ENCODE measurements around the gene PDE10A. TPM values are rescaled to one million over a fixed set of nuclear protein-coding genes. Genes with fewer than 3 reads are reported as not detected.

Gene PDE10A
- total RNA-seq, 1 experiment from 2014 or later = 0.31 TPM

DNA sequence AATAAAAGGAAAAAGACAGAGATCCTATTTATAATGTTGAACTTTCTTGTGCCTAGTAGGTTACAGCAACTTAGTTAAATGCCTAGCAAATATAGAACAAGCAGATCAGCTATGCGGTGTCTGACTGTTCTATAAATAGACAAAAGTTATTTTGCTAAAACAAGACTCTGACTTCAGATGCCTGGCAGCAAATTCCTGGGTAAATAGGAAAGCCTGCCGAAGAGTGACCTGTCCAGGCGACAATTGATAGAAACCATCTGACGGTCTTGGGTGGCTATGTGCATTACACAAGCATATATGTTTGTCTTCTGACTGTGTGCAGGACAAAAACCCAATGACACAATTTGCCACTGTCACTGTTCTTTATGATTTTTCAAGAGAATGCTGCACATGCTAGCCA lies 38.0 kb upstream of the PDE10A start:
- H3K4me1 ChIP-seq (ENCODE audit: insufficient read depth, low read length) = no peaks in the 10 kb centered on the region
- H3K27me3 Mint-ChIP-seq (ENCODE audit: low read depth) = peaks cover 4% of the 10 kb centered on the region
- no peak overlapping the region for H3K27ac ChIP-seq (ENCODE audit: insufficient read length, low read depth, low read length)
- no peak overlapping the region for H2BK20ac ChIP-seq (ENCODE audit: low read depth, low read length, poor library complexity, severe bottlenecking)
- H2BK120ac ChIP-seq (ENCODE audit: low read depth, low read length, poor library complexity, severe bottlenecking) = no peak overlapping the region
- no peaks in the 10 kb centered on the region for H3K23me2 ChIP-seq (ENCODE audit: insufficient read length, low read depth, low read length, poor library complexity, severe bottlenecking)
- H3K36me3 Mint-ChIP-seq (ENCODE audit: insufficient read depth in 1 of 3, low read depth in 3 of 3) = no peaks in the 10 kb centered on the region
- no peak overlapping the region for H2BK15ac ChIP-seq (ENCODE audit: low read depth, low read length)
- H3K4me3 Mint-ChIP-seq = no peak overlapping the region
- H3K9me3 ChIP-seq (ENCODE audit: control insufficient read depth, low read depth, low read length) = no peaks in the 10 kb centered on the region
- H3K27me3 ChIP-seq (ENCODE audit: insufficient read depth, low read length) = no peaks in the 10 kb centered on the region
- no peak overlapping the region for H2AFZ ChIP-seq (ENCODE audit: low read length)
- peaks cover 6% of the 10 kb centered on the region in 2 experiments; a peak in 2 of 4 replicates for H3K4me1 Mint-ChIP-seq
- DNase-seq = no peak
- H3K4ac ChIP-seq (ENCODE audit: low read depth, low read length) = no peak overlapping the region
- no peak overlapping the region for H3K9ac ChIP-seq (ENCODE audit: extremely low read depth, insufficient read length, low read length)
- no peak overlapping the region for H3K14ac ChIP-seq (ENCODE audit: insufficient read depth, low read length)
- H3K4me2 ChIP-seq (ENCODE audit: insufficient read depth, insufficient read length, low read length) = no peak overlapping the region
- TF ChIP-seq, protein P1, sequence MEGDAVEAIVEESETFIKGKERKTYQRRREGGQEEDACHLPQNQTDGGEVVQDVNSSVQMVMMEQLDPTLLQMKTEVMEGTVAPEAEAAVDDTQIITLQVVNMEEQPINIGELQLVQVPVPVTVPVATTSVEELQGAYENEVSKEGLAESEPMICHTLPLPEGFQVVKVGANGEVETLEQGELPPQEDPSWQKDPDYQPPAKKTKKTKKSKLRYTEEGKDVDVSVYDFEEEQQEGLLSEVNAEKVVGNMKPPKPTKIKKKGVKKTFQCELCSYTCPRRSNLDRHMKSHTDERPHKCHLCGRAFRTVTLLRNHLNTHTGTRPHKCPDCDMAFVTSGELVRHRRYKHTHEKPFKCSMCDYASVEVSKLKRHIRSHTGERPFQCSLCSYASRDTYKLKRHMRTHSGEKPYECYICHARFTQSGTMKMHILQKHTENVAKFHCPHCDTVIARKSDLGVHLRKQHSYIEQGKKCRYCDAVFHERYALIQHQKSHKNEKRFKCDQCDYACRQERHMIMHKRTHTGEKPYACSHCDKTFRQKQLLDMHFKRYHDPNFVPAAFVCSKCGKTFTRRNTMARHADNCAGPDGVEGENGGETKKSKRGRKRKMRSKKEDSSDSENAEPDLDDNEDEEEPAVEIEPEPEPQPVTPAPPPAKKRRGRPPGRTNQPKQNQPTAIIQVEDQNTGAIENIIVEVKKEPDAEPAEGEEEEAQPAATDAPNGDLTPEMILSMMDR (conservative IDR thresholded peaks at IDR 0.05) = no peak
- no peaks in the 10 kb centered on the region for H4K20me1 ChIP-seq (ENCODE audit: control insufficient read depth, insufficient read depth, insufficient read length)
- no peaks in the 10 kb centered on the region for H3K79me1 ChIP-seq (ENCODE audit: insufficient read depth, low read depth, low read length, poor library complexity, severe bottlenecking)
- H3K23ac ChIP-seq (ENCODE audit: insufficient read length, low read depth, low read length) = no peak overlapping the region
- H3T11ph ChIP-seq (ENCODE audit: low read length) = no peak overlapping the region
- no peak overlapping the region for H3K18ac ChIP-seq (ENCODE audit: insufficient read length, low read depth, low read length)
- H4K91ac ChIP-seq (ENCODE audit: insufficient read length, low read depth, low read length) = no peak overlapping the region
- no peak overlapping the region for H4K8ac ChIP-seq (replicated peaks; ENCODE audit: insufficient read length, low read depth, low read length)
- no CpG with 5 or more reads among the region's 4 CpGs for WGBS (ENCODE audit: extremely low coverage, insufficient read length, low lambda C conversion rate)
- H3K27ac Mint-ChIP-seq = no peak overlapping the region
- H3K79me2 ChIP-seq (ENCODE audit: insufficient read depth, low read length) = no peaks in the 10 kb centered on the region
- no peak overlapping the region for H2AK5ac ChIP-seq (ENCODE audit: insufficient read length, low read length)
- H4K5ac ChIP-seq (ENCODE audit: insufficient read length, low read depth, low read length) = no peak overlapping the region
- H3K9me3 Mint-ChIP-seq = peaks cover 0 to 3% of the 10 kb centered on the region in 2 experiments; a peak in 2 of 5 replicates
- no peak overlapping the region for H3K56ac ChIP-seq (ENCODE audit: insufficient read length, low read depth, low read length)
- no peak overlapping the region for H2BK12ac ChIP-seq (ENCODE audit: insufficient read length, low read depth, low read length)
- no peak overlapping the region for H2BK5ac ChIP-seq (ENCODE audit: insufficient read length, low read length)

Data from H9 (cell line).